GM19395 (cell line): ENCODE data around the gene ASS1.
"Not testable (repeated sequence)": the region's sequence is repeated elsewhere in the genome, so short reads cannot be mapped to it uniquely, and the experiment has no call there.

ENCODE experiments used
- ATAC-seq: cut with Tn5 transposase; IDR thresholded peaks from one replicate; pipeline ENCODE4 v1.9.1; 2021; ENCODE audit warnings: mild to moderate bottlenecking, moderate library complexity; ENCODE audit not compliant: unreplicated experiment

The ASS1 gene

DNA sequence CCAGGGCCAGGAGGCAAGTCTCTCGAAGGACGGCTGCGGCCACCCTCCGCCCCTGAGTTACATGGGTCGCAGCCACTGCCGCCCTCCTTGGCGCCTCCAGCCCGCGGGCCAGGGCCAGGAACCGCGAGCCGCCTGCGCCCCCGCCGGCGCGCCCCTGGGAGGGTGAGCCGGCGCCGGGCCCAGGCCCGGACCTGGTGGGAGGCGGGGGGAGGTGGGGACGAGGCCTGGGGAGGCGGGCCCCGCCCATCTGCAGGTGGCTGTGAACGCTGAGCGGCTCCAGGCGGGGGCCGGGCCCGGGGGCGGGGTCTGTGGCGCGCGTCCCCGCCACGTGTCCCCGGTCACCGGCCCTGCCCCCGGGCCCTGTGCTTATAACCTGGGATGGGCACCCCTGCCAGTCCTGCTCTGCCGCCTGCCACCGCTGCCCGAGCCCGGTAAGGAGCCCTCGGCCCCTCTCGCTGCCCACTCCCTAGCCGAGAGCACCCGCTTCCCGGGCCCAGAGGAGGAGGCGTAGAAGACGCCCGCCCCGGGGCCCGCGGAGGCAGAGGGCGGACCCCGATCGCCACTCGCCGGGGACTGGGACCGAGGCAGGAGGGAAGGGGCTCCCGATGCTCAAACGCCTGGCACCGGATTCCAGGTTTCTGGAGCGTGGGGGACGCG lies at the start of gene ASS1:
Gene ASS1, plus strand, starts transcription at position 397 of the 657 bp plus-strand sequence. CDS start 7,268 bp downstream, outside the sequence.
- no peak for ATAC-seq

DNA sequence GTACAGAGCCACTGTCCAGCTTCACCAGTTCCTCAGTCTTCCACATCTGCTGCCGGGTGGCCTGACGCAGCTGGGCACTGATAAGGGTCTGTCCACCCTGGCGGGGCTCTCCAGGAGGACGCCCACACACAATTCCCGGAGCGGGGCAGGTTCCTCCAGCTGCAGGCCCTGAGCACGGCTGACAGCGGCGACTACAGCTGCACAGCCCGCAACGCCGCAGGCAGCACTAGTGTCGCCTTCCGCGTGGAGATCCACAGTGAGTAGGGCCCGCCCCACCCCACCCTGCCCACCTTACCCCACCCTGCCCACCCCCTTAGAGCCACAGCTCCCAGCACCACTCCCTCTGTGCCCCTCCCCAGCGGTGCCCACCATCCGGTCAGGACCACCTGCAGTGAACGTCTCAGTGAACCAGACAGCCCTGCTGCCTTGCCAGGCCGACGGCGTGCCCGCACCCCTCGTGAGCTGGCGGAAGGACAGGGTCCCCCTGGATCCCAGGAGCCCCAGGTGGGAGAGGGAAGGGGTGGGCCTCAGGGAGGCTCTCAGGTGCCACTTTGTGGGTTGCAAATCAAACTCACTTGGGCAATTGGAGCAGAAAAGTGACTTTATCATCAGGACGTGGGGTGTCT lies 48.8 kb upstream of the ASS1 start:
- ATAC-seq = no peak

DNA sequence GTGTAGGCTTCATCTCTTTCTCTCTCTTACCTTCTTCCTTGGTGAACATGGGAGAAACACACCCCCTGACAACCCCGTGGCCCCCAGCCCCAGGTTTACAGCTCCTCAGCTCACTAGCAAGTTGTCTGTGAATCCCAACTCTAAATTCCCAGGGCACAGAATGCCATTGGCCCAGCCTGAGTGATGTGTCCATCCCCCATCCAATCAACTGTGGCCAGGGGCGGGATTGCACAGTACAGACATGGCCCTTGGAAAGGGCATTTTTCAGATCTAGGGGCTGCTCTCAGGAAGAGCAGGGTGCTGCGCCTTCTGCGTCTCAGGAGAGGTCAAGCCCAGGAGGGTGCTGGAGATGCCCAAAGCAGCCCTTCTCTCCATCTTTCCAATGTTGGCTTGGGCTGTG lies 48.2 kb upstream of the ASS1 start:
- ATAC-seq = no peak

DNA sequence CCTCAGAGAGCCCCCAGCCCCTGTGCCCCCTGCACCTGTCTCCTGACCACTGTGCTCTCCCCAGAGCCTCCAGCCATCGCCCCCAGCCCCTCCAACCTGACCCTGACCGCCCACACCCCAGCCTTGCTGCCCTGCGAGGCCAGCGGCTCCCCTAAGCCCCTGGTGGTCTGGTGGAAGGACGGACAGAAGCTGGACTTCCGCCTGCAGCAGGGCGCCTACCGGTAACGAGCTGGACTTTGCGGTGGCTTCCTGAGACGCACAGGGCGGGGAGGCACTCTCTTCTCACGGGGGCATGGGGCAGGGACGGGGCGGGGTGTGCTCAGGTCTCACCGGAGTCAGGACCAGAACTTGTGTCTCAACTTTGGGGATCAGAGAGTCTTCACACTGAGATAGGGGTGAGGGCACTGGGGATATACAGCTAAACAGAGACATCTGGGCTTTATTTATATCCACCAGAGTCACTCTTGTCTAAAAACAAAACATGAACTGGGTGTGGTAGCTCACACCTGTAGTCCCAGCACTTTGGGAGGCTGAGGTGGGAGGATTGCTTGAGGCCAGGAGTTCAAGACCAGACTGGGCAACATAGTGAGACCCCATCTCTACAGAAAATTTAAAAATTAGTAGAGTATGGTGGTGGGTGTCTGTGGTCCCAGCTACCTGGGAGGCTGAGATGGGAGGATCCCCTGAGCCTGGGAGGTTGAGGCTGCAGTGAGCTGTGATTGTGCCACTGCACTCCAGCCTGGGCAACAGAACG lies 46.1 kb upstream of the ASS1 start:
- no peak for ATAC-seq

DNA sequence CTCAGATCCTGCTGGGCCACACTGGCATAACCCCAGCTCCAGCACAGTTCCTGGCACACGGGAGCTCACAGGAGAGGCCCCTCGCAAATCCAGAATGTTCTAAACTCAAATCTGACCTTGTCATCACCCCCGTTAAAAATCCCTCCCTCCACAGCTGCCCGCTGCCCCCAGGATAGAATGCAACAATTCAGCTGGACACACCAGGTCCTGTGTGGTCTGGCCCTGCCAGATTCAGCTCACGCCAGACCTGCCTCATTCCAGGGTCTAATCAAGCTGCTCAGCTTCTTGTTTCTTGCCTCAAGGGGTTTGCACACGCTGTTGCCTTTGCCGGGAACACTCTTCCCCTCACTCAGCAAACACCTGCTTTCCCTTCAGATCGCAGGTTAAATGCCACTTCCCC lies 45.0 kb upstream of the ASS1 start:
- no peak for ATAC-seq

DNA sequence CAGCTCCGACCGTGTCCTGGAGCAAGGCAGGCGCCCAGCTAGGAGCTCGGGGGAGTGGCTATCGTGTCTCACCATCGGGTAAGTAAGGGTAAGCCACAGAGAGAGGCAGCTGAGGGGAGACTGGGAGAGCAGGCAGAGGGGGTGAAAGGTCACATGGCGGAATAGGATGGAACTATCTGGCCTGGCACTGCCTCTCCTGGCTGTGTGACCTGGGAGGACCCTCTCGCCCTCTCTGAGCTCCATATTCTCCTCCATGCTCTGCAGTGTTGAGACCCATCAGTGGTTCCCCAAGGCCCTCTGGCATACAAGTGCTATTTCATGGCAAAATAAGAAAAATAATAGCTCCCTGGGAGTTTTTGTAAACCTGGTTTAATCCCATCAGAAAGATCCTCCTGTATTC lies 43.9 kb upstream of the ASS1 start:
- ATAC-seq = no peak

DNA sequence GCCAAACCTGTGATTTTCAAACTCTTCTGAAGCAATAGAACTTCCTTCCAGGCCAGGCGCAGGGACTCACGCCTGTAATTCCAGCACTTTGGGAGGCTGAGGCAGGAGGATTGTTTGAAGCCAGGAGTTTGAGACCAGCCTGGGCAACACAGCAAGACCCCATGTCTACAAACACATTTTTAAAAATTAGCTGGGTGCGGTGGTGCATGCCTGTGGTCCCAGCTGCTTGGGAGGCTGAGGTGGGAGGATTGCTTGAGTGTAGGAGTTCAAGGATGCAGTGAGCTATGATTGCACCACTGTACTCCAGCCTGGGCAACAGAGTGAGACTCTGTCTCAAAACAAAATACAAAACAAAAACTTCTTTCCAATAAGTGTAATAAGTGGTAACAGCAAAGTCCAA lies 43.0 kb upstream of the ASS1 start:
- ATAC-seq = not testable (repeated sequence)

DNA sequence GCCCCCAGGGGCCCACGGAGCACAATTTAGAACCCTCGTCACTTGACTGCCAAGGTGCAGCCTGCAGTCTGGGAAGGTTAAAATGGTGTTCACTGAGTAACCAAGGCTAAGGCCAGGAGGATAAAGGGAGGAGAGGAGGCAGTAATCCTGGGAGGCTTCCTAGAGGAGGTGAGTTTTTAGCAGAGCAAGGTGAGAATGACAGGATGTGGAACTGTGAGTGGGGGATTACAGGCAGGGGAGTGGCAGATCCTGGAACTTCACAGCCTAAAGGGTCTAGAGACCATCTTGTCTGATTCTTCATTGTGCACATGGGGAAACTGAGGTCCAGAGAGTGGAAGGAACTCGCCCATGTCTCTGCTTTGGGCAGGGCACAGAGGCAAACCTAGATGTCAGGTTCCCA lies 42.5 kb upstream of the ASS1 start:
- no peak for ATAC-seq

DNA sequence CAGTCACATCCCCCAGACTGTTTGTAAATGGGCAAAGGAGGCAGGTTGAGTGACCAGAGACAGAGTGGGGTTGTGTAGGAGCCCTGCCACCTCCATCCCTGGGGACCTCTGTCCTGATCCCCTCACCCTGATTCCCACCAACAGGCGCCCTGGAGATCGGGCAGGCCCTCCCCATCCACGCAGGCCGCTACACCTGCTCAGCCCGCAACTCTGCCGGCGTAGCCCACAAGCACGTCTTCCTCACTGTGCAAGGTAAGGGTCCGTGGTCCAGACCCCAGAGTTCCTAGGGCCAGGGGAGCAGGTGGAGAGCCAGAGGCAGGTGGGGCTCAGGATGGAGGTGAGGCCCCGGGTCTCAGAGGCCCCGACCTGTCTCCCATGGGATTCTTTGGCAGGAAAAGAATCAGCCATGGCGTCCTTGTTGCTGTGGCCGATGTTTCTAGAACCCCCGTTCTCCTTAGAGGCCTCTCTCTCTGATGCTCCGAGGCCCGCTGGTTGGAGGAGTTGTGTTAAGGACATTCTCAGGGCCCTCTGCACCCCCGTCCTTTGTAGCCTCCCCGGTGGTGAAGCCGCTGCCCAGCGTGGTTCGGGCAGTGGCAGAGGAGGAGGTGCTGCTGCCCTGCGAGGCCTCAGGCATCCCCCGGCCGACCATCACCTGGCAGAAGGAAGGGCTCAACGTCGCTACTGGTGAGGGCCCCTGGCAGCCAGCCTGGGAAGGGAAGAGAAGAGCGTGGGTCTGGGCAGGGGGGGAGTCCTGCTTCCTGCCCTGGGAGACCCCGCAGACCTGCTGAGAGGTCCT lies 41.9 kb upstream of the ASS1 start:
- ATAC-seq = no peak

DNA sequence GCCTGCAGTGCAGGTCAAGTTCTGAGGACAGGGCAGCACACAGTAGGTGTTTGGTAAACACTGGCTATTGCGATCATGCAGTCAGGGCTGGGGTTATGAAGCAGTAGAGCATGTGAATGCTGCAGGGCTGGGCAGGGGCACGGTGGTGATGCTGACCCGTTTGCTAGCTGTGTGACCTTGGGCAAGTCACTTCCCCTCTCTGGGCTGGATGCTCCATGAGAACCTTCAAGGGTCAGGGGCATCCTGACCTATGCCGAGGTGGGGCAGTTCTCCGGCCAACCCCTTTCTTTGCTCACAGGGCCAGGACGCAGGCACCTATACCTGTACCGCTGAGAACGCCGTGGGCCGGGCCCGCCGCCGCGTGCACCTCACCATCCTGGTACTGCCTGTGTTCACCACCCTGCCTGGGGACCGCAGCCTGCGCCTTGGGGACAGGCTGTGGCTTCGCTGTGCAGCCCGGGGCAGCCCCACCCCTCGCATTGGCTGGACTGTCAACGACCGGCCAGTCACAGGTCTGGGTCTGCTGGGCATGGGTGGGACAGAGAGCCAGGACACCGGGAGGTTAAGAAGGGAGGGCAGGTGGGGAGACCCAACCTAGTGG lies 39.0 kb upstream of the ASS1 start:
- ATAC-seq = no peak

DNA sequence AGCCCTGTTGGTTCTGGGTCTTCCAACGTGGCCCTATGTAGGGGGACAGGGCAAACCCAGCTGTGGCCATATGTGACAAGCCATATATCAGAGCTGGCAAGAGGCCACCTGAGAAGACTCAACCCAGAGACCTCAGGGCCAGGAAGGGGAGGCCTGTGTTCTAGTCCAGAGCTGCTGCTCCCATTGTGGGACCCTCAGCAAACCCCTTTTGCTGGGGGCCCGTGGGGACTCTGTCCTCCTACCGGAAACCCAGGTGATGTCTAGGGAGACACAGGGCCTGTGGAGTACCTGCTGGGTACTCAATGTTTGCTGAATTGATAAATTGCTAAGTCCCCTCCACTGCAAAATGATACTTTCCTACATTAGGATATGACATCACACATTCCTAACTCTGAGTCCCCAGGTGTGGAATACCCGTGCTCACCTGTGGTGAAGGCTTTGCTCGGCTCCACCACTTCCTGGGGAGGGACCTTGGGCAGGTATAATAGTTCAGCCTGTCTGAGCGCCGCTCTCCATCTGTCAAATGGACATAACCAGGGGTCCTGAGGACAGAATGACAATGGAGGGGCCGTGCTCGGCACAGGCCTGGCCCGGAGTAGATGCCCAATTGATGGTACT lies 38.4 kb upstream of the ASS1 start:
- no peak for ATAC-seq

DNA sequence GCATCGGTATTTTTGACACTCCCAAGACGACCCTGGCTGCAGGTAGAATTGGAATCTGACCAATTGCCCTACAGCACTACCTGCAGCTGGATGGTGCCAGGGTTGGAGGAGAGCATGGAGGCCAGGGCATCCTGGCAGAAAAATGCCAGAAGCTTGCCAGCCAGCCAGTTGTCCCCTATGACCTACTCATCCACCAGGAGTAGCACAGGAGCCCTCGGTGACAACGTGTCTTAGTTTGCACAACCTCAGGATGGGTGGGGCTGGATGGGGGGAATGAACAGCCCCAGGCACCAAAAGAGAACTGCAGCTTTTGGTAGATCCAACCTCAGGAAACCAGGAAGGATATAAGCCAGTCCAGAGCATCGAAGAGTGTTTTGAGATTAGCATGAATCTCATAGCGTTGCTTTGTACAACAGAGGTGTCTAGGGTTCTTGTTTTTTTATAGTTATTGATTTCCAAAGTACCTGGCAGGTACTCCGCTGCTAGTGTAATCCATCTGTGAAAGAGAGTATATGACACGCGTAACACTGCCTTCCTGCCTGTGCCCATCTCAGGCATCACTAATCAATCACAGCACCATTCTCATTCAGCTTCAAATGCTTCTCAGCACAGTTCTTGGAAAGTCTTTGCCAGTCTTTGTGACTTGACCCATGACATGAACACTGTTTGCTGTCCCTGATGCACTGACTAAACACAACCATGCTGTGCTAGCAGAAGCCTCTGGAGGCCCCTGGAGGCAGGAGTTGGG lies 36.7 kb upstream of the ASS1 start:
- ATAC-seq = no peak

DNA sequence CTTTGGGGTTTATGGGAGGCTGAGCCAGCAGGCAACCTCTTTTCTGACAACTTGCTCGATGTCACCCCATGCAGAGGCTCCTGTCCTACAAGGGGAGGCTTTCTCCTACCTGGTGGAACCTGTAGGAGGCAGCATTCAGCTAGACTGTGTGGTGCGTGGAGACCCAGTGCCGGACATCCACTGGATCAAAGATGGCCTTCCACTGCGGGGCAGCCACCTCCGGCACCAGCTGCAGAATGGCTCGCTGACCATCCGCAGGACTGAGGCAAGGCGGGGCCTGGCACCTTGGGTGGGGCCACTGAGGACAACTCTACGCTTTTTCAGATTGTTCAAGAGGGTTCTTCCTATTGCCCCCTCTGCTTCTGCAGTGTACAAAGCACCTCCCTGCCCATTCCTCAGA lies 36.1 kb upstream of the ASS1 start:
- ATAC-seq = no peak

DNA sequence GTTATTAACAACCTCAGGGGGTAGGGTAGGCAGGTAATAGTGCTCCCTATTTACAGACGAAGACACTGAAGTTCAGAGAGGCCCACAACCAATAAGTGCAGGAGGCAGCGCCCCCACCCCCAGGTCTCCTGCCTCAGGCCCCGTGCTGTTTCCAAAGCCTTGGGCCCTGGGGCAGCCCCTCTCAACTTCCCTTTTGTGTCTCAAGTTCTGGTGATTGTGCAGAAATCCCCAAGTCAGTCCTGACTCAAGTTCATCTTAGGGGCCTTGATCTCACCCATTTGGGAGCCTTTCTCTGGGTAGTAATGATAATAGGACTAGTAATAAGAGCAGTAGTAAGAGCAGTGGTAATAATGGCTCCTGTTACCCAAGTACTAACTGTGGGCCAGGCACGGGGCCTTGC lies 35.5 kb upstream of the ASS1 start:
- no peak for ATAC-seq

DNA sequence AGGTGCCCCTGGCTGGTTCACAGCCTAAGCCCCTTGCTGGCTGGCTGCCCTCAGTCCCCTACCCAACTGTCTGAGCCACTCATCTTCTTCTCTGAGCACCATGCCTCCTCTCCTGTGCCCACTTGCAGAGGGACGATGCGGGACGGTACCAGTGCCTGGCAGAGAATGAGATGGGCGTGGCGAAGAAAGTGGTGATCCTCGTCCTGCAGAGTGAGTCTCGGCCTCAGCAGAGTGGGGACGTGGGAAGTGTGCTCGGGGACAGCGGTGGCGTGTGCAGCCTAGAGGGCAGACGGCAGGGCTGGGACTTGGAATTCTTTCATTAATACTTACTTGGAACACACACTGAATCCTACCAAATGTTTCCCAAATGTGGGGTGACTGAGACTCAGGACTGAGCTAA lies 34.3 kb upstream of the ASS1 start:
- no peak for ATAC-seq

DNA sequence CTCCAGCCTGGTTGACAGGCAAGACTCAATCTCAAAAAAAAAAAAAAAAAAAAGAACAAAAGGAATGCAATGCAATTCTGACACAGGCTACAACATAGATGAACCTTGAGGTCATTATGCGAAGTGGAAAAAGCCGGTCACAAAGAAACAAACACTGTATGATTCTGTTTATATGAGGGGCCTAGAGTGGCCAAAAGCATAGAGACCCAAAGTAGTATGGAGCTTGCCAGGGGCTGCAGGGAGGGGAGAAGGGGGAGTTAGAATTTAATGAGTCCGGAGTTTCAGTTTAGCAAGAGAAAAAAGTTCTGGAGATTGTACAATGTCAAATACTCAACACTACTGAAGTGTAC lies 33.2 kb upstream of the ASS1 start:
- no peak for ATAC-seq

DNA sequence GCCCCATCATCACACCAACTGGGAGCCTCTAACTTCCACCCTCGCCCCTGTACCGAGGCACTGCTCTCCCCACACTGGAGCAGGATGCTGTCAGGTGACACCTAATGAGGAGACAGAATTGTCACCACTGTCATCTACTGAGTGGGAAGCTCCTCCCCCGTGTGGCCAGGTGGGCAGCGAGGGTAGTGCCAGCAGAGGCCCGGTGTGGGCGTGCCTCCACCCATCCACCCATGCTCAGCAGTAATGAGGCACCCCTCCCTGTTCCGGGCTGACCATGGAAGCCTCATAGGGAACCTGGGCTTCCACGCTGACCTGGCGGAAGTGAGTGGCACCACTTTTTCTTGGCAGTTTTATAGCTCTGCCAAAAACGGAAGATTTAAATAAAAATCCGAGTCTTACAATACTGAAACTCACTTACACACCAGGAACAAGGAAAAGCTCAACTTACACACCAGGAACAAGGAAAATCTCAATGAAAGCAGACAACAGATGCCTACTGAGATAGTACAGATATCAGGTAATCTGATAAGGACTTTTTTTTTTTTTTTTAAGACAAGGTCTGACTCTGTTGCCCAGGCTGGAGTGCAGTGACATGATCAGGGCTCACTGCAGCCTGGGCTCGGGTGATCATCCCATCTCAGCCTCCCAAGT lies 30.6 kb upstream of the ASS1 start:
- no peak for ATAC-seq

DNA sequence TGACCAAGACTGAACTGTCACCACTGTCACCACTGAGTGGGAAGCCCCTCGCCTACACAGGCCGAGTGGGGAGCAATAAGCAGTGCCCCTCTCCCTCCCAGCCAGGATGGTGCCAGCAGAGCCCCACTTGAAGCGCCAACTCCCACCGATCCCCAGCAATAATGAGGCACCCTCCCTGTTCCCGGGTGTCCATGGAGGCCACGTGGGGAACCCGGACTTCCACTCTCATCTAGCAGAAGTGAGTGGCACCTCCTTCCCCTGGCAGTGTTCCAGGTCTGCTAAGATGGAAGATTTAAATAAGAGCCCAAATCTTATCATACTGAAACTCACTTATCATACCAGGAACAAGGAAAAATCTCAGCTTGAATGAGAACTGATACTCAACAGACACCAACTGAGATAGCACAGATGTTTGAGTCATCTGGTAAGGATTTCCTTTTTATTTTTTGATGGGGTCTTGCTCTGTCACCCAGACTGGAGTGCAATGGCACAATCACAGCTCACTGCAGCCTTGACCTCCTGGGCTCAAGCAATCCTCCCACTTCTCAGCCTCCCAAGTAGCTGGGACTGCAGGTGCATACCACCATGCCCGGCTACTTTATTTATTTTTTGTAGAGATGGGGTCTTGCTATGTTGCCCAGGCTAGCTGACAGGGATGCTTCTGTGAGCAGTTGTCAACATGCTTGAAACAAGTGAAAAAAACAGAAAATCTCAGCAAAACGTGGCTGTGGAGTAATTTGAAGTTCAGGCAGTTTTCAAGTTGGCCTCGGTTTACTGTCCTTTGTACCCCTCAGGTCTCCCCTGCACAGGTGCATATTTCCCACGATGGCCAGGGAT lies 29.6 kb upstream of the ASS1 start:
- no peak for ATAC-seq

DNA sequence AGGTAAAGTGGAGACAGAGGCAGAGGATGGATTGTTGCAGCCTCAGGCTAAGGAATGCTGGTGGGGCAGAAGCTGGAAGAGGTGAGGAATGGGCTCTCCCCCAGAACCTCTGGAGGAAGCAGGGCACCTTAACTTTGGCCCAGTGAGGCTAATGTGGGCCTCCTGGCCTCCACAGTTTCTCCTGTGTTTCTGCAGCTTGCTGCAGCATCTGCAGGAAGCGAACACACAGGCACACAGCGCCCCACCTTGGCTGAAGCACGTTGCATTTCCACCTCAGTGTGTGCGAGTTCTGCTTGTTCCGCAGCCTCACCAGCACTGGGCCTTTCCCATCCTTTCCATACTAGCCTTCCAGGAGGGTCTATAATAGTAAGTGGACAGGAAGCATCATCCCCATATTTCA lies 27.2 kb upstream of the ASS1 start:
- ATAC-seq = no peak
